Thyroid gland (tissue), 4 donors: ENCODE measurements around the gene USP6. TPM values are rescaled to one million over a fixed set of nuclear protein-coding genes. Genes with fewer than 3 reads are reported as not detected.

Source experiments
- DNase-seq, 2 donors: peaks; one replicate each; pipeline ENCODE4 v3.0.0-alpha.2; 2019
- H3K27ac ChIP-seq, 3 donors: fragments of 200-600 bp; sonication (generic); 1 replicate in 2 of 3; 2 replicates in 1 of 3; pipeline ENCODE4 v1.5.1; 2016 to 2019; ENCODE audit warnings: mild to moderate bottlenecking in 1 of 3, moderate library complexity in 1 of 3
- H3K27me3 ChIP-seq: fragments of 200-600 bp; sonication (generic); one replicate; pipeline ENCODE4 v1.5.1; 2019
- H3K36me3 ChIP-seq, 2 donors: fragments of 200-600 bp; sonication (generic); one replicate each; pipeline ENCODE4 v1.5.1; 2016 to 2019
- H3K4me1 ChIP-seq, 2 donors: fragments of 200-600 bp; sonication (generic); one replicate each; pipeline ENCODE4 v1.5.1; 2017 to 2019
- H3K4me3 ChIP-seq, 3 donors: fragments of 200-600 bp; sonication (generic); replicated peaks in 1 of 3; 1 replicate in 2 of 3; 2 replicates in 1 of 3; pipeline ENCODE4 v1.5.1; 2016; ENCODE audit warnings: mild to moderate bottlenecking in 1 of 3
- H3K9me3 ChIP-seq: fragments of 200-600 bp; sonication (generic); one replicate; pipeline ENCODE4 v1.5.1; 2017
- CTCF ChIP-seq, 6 experiments: fragments of 200-600 bp in 3 of 6; fragments of 450-650 bp in 3 of 6; sonication (generic) in 3 of 6; IDR thresholded peaks; one replicate each; pipeline ENCODE4 v1.5.1; 2016 to 2019; ENCODE audit warnings: antibody characterized with exemption in 6 of 6, mild to moderate bottlenecking in 2 of 6, inconsistent platforms in 1 of 6, moderate library complexity in 1 of 6
- POLR2A ChIP-seq, 2 donors: fragments of 450-650 bp; IDR thresholded peaks; one replicate each; pipeline ENCODE4 v1.6.1; 2017; ENCODE audit warnings: antibody characterized with exemption in 2 of 2, mild to moderate bottlenecking in 2 of 2, moderate library complexity in 1 of 2
- WGBS, 2 donors: methylation state at CpG; one replicate each; pipeline ENCODE4 v1.1.5; 2017; 5-methylcytosine and 5-hydroxymethylcytosine counted together
- intact Hi-C: fragments of 100-400 bp; cut with DNase I; formaldehyde crosslinking; loops from one replicate; pipeline ENCODE4 v1.15.1; 2023
- total RNA-seq, 4 donors: library from RNA; depleted of rRNA; stranded (reverse); fragments of >200 nt; gene quantifications; one replicate each; pipeline ENCODE4 v1.2.3, GENCODE V29; 2016

USP6 gene
- total RNA-seq, 4 donors from 2014 or later = 0.11 to 1.7 (median 0.39) TPM

- intact Hi-C loops = no loop called here
- WGBS, 2 donors = 2 to 4% methylated on average over 23 to 28 of the region's 63 CpGs
- peaks cover 0 to 5% of the 10 kb centered on the region in 2 donors for H3K4me1 ChIP-seq
- H3K36me3 ChIP-seq = peaks cover 1 to 10% of the 10 kb centered on the region in 2 donors
- no peak for TF ChIP-seq POLR2A (IDR thresholded peaks at IDR 0.05)
- no peak for TF ChIP-seq CTCF (IDR thresholded peaks at IDR 0.05)
- peak; percentile 48 to 55 for DNase-seq
- no peaks in the 10 kb centered on the region for H3K27me3 ChIP-seq
- H3K9me3 ChIP-seq = peaks cover 10% of the 10 kb centered on the region
- peak overlapping the region; percentile 12 to 27 (median 17) for H3K4me3 ChIP-seq
- no peak overlapping the region for H3K27ac ChIP-seq
Measured at GRCh38 chr17:5097101-5097834, 18.6 kb upstream of the USP6 start.

GRCh38 chr17:5099271-5099670 lies 16.6 kb upstream of the USP6 start:
- Histone ChIP-seq H3K4me1 (peaks cover 0 to 5% of the 10 kb centered on the region in 2 donors), H3K36me3 (no peaks in the 10 kb centered on the region), H3K27ac (no peak overlapping the region), H3K27me3 (no peaks in the 10 kb centered on the region), H3K9me3 (no peaks in the 10 kb centered on the region), H3K4me3 (no peak overlapping the region)
- WGBS, 2 donors = 79 to 81% methylated on average over 5 of the region's 5 CpGs
- DNase-seq = no peak
- TF ChIP-seq CTCF (IDR thresholded peaks at IDR 0.05) = no peak
- no peak for TF ChIP-seq POLR2A (IDR thresholded peaks at IDR 0.05)
- intact Hi-C loops = no loop called here

- intact Hi-C loops = no loop called here
- TF ChIP-seq CTCF (IDR thresholded peaks at IDR 0.05) = no peak
- no peak for TF ChIP-seq POLR2A (IDR thresholded peaks at IDR 0.05)
- WGBS, 2 donors = 60 to 69% methylated on average over 6 of the region's 6 CpGs
- Histone ChIP-seq H3K4me3 (no peak overlapping the region), H3K27ac (no peak overlapping the region), H3K36me3 (peaks cover 0 to 2% of the 10 kb centered on the region in 2 donors), H3K4me1 (peaks cover 0 to 5% of the 10 kb centered on the region in 2 donors), H3K9me3 (no peaks in the 10 kb centered on the region), H3K27me3 (no peaks in the 10 kb centered on the region)
- no peak for DNase-seq
Measured at GRCh38 chr17:5100832-5101231, 15.0 kb upstream of the USP6 start.

GRCh38 chr17:5110816-5111215 lies 5.0 kb upstream of the USP6 start:
- no peak for TF ChIP-seq CTCF (IDR thresholded peaks at IDR 0.05)
- no peak for TF ChIP-seq POLR2A (IDR thresholded peaks at IDR 0.05)
- Histone ChIP-seq H3K27ac (no peak overlapping the region), H3K4me1 (peaks cover 6% of the 10 kb centered on the region in 2 donors), H3K36me3 (peaks cover 0 to 13% of the 10 kb centered on the region in 2 donors), H3K27me3 (peaks cover 4% of the 10 kb centered on the region), H3K4me3 (peak overlapping the region; percentile 68 to 77 (median 73)), H3K9me3 (no peaks in the 10 kb centered on the region)
- intact Hi-C loops = no loop called here
- WGBS, 2 donors = 16 to 20% methylated on average over 8 of the region's 8 CpGs
- no peak for DNase-seq
